WERI-Rb-1 (cell line): ENCODE results near the gene CCL5.

ENCODE experiments used
- DNase-seq: peaks from one replicate; pipeline ENCODE4 v3.0.0-alpha.2; 2020
- H3K27ac ChIP-seq: fragments of 250-450 bp; sonication (Bioruptor Pico); 2 replicates; pipeline ENCODE4 v1.5.1; 2020; ENCODE audit warnings: mild to moderate bottlenecking, moderate library complexity
- H3K27me3 ChIP-seq: fragments of 250-450 bp; sonication (Bioruptor Pico); 2 replicates; pipeline ENCODE4 v1.5.1; 2021; ENCODE audit warnings: mild to moderate bottlenecking, low read depth, moderate library complexity; ENCODE audit not compliant: insufficient read depth, severe bottlenecking
- H3K36me3 ChIP-seq: fragments of 250-450 bp; sonication (Bioruptor Pico); 2 replicates; pipeline ENCODE4 v1.5.1; 2020; ENCODE audit warnings: mild to moderate bottlenecking, moderate library complexity
- H3K4me3 ChIP-seq: 2 replicates; pipeline ENCODE4 v1.5.1; 2011; ENCODE audit warnings: low read depth, mild to moderate bottlenecking, control low read depth, low read length
- H3K9me3 ChIP-seq: fragments of 250-450 bp; sonication (Bioruptor Pico); 2 replicates; pipeline ENCODE4 v1.5.1; 2021; ENCODE audit warnings: mild to moderate bottlenecking, moderate library complexity; ENCODE audit not compliant: severe bottlenecking
- TF ChIP-seq, protein P1 (sequence below): IDR thresholded peaks from 2 replicates; pipeline ENCODE4 v1.5.1; 2011; ENCODE audit warnings: low read depth, mild to moderate bottlenecking, control low read depth, inconsistent platforms, low read length

The CCL5 gene

GRCh38 chr17:35846055-35846809, 33.9 kb downstream of the CCL5 start:
- no peaks in the 10 kb centered on the region for H3K9me3 ChIP-seq
- peaks cover 78% of the 10 kb centered on the region for H3K36me3 ChIP-seq
- H3K27me3 ChIP-seq = no peaks in the 10 kb centered on the region
- TF ChIP-seq, protein P1, sequence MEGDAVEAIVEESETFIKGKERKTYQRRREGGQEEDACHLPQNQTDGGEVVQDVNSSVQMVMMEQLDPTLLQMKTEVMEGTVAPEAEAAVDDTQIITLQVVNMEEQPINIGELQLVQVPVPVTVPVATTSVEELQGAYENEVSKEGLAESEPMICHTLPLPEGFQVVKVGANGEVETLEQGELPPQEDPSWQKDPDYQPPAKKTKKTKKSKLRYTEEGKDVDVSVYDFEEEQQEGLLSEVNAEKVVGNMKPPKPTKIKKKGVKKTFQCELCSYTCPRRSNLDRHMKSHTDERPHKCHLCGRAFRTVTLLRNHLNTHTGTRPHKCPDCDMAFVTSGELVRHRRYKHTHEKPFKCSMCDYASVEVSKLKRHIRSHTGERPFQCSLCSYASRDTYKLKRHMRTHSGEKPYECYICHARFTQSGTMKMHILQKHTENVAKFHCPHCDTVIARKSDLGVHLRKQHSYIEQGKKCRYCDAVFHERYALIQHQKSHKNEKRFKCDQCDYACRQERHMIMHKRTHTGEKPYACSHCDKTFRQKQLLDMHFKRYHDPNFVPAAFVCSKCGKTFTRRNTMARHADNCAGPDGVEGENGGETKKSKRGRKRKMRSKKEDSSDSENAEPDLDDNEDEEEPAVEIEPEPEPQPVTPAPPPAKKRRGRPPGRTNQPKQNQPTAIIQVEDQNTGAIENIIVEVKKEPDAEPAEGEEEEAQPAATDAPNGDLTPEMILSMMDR = no peak
- no peak overlapping the region for H3K4me3 ChIP-seq
- no peak overlapping the region for H3K27ac ChIP-seq
- DNase-seq = no peak

DNA sequence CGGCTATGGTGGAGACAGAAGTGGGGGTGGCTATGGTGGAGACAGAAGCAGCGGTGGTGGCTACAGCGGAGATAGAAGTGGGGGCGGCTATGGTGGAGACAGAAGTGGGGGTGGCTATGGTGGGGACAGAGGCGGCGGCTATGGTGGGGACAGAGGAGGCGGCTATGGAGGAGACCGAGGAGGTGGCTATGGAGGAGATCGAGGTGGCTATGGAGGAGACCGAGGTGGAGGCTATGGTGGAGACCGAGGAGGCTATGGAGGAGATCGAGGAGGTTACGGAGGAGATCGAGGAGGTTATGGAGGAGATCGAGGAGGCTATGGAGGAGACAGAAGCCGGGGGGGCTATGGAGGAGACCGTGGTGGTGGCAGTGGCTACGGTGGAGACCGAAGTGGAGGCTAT, 35.6 kb downstream of the CCL5 start:
- TF ChIP-seq, protein P1 = no peak
- H3K27me3 ChIP-seq = no peaks in the 10 kb centered on the region
- H3K9me3 ChIP-seq = no peaks in the 10 kb centered on the region
- DNase-seq = no peak
- peaks cover 83% of the 10 kb centered on the region for H3K36me3 ChIP-seq
- no peak overlapping the region for H3K4me3 ChIP-seq
- H3K27ac ChIP-seq = no peak overlapping the region

GRCh38 chr17:35843698-35844097, 36.5 kb downstream of the CCL5 start:
- TF ChIP-seq, protein P1 = no peak
- Histone ChIP-seq H3K9me3 (no peaks in the 10 kb centered on the region), H3K36me3 (peaks cover 82% of the 10 kb centered on the region), H3K4me3 (no peak overlapping the region), H3K27me3 (no peaks in the 10 kb centered on the region), H3K27ac (no peak overlapping the region)
- DNase-seq = no peak

- no peak for DNase-seq
- Histone ChIP-seq H3K36me3 (peaks cover 88% of the 10 kb centered on the region), H3K27ac (no peak overlapping the region), H3K9me3 (no peaks in the 10 kb centered on the region), H3K27me3 (no peaks in the 10 kb centered on the region), H3K4me3 (no peak overlapping the region)
- TF ChIP-seq, protein P1 = no peak
Measured at GRCh38 chr17:35842239-35842638, 37.9 kb downstream of the CCL5 start.

GRCh38 chr17:35841505-35841904, 38.7 kb downstream of the CCL5 start:
- Histone ChIP-seq H3K9me3 (no peaks in the 10 kb centered on the region), H3K27ac (no peak overlapping the region), H3K27me3 (no peaks in the 10 kb centered on the region), H3K4me3 (no peak overlapping the region), H3K36me3 (peaks cover 94% of the 10 kb centered on the region)
- no peak for DNase-seq
- TF ChIP-seq, protein P1 = no peak

GRCh38 chr17:35841101-35841500, 39.1 kb downstream of the CCL5 start:
- TF ChIP-seq, protein P1 = no peak
- Histone ChIP-seq H3K9me3 (no peaks in the 10 kb centered on the region), H3K4me3 (no peak overlapping the region), H3K27ac (no peak overlapping the region), H3K36me3 (peaks cover 94% of the 10 kb centered on the region), H3K27me3 (no peaks in the 10 kb centered on the region)
- no peak for DNase-seq
